Activated CD8-positive, alpha-beta memory T cell treated with anti-CD3 and anti-CD28 coated beads, Interleukin-2, amount 50 U/mL, for 24 hours (primary cell): ENCODE data around the gene ZNF862.

Experiments used
- DNase-seq: peaks from one replicate; pipeline ENCODE4 v3.0.0-alpha.2; 2020; ENCODE audit errors: extremely low read depth

The ZNF862 gene

GRCh38 chr7:149838224-149838991 is at the start of gene ZNF862:
TSS of gene ZNF862 (plus strand) at chr7:149838375. CDS start at chr7:149838612, 237 bp downstream.
- DNase-seq, result peak; percentile 87

GRCh38 chr7:149789101-149789500 is 49.1 kb upstream of the ZNF862 start:
- DNase-seq, result no peak

DNA sequence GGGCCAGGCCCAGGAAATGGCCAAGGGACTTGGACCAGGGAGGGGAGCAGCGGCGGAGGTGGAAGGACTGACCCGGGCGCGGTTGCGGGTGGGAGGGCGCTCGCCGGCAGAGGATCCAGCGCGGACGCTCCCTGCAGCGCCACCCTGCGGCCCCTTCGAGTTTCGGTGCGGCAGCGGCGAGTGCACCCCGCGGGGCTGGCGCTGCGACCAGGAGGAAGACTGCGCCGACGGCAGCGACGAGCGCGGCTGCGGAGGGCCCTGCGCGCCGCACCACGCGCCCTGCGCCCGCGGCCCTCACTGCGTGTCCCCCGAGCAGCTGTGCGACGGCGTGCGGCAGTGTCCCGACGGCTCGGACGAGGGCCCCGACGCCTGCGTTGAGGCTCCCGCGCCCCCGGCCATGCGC is 48.0 kb upstream of the ZNF862 start:
- no peak for DNase-seq

DNA sequence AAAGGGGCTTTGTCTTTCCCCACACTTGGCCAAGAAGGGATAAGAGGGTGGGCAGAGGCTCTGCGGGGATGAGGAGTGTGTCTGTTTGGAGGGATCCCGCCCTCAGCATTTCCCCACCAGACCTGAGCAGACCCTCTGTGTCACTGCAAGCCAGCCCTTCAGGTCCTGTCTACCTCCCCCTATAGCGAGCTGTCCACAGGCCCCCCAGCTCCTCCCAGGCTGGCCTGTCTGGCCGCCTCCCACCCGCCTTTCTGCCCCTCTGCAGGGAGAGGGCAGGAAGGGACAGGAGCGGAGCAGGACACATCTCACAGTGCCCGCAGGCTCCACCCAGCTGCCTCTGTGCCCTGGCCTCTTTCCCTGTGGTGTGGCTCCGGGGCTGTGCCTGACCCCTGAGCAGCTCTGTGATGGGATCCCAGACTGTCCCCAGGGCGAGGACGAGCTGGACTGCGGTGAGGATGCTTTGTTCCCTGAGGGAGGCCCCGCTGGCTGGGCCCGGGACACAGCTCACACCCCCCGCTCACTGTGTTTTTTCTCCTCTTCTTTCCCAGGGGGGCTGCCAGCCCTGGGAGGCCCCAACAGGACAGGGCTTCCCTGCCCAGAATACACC is 47.3 kb upstream of the ZNF862 start:
- DNase-seq, result no peak

DNA sequence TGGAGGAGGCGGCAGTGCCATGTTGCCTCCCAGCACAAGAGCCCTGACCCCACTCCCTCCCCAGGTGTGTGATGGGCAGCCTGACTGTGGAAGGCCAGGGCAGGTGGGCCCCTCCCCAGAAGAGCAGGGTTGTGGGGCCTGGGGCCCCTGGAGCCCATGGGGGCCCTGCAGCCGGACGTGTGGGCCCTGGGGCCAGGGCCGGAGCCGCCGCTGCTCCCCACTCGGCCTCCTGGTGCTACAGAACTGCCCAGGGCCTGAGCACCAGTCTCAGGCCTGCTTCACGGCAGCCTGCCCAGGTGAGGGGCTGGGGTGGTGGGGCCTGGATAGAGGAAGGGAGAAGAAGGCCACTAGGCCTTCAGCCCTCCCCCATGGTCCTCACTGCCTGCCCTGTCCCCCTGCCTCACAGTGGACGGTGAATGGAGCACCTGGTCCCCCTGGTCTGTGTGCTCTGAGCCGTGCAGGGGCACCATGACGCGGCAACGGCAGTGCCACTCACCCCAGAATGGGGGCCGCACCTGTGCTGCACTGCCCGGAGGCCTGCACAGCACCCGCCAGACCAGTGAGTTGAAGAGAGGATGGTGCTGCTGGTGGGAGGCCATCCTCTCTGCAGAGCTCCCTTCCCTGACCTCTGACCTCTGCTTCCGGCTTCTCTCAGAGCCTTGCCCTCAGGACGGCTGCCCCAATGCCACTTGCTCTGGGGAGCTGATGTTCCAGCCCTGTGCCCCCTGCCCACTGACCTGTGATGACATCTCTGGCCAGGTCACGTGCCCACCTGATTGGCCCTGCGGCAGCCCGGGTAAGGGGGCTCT is 46.6 kb upstream of the ZNF862 start:
- DNase-seq, result no peak

DNA sequence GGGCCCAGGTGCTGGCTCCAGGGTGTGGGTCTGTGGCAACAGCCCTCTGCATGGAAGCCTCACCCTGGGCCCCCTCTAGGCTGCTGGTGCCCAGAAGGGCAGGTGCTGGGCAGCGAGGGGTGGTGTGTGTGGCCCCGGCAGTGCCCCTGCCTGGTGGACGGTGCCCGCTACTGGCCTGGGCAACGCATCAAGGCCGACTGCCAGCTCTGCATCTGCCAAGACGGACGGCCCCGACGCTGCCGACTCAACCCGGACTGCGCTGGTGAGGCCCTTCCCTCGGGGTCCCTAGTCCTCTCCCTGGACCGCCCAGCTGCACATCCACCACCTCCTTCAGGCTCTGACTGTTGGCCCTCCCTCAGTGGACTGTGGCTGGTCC is 46.0 kb upstream of the ZNF862 start:
- DNase-seq, result no peak

DNA sequence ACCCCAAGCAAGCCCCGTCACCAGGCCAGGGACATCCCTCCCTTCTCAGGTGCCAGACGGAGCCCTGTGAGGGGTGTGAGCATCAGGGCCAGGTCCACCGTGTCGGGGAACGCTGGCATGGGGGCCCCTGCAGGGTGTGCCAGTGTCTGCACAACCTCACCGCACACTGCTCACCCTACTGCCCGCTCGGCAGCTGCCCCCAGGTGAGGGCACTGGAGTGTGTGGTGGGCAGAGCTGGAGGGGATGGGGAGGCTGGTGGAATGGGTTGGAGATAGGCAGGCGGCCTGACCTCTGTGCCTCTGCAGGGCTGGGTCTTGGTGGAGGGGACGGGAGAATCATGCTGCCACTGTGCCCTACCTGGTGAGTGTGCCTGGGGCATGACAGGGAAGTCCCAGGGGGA is 44.9 kb upstream of the ZNF862 start:
- DNase-seq, result no peak

GRCh38 chr7:149794661-149795060 is 43.5 kb upstream of the ZNF862 start:
- DNase-seq, result no peak

DNA sequence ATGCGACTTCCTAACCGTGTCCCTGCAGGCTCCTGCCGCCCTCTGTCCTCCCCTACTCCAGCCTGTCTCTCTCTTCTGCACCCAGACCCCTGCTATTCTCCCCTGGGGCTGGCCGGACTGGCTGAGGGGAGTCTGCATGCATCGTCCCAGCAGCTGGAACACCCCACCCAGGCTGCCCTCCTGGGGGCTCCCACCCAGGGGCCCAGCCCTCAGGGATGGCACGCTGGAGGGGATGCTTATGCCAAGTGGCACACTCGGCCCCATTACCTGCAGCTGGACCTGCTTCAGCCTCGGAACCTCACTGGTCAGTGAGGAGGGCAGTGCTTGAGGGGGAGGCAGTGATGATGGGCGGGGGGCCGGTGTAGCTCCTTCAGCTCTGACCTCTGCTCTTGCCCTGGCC is 43.0 kb upstream of the ZNF862 start:
- no peak for DNase-seq

DNA sequence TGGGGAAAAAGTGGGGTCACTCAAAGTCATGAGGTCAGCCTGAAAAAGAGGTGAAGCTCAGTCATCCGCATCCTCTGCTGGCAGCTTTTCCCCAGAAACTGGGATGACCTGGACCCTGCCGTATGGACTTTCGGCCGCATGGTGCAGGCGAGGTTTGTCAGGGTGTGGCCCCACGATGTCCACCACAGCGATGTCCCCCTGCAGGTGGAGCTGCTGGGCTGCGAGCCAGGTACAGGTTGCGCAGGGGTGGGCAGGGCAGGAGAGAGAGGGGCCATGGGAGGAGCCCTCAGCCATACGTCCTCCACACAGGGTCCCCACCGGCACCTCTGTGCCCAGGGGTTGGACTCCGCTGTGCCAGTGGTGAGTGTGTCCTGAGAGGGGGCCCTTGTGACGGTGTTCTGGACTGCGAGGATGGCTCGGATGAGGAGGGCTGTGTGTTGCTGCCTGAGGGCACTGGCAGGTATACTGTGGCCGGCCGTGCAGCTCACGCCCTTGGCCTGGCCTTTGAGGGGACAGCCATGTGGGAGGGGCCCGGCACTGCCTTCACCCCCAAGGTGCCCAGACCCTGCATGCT is 41.8 kb upstream of the ZNF862 start:
- DNase-seq, result no peak

GRCh38 chr7:149797771-149798170 is 40.4 kb upstream of the ZNF862 start:
- no peak for DNase-seq

DNA sequence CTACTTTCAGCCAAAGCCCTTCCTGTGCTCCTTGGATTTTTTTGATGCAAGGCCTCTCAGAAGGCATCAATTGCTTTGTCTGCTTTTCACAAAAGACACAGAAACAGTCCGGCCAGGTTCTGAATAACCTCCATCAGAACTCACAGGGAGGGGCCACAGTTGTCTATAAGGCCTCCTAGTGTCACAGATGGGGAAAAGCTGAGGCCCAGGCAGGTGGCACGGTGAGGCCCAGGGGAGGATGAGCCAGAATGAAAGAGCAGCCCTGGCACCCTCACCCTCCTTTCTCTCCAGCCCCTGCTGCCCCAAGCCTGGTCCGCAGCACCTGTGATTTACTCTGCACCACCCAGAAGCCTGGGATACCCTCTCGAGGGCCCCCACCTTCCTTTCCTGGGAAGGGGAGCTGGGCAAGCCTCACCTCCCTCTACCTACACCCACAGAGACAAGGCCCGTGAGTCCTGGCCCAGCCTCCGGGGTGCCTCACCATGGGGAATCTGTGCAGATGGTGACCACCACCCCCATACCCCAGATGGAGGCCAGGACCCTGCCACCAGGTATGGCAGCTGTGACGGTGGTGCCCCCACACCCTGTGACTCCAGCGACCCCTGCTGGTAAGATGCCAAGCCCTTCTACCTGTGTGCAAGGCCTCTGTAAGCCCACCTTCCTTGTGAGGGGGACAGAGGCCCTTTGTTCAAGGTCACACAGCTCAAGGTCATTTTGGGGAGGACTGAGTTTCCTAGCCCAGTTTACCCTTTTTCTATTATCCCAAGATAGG is 38.6 kb upstream of the ZNF862 start:
- peak; percentile 3 for DNase-seq

- no peak for DNase-seq
Observed at GRCh38 chr7:149800169-149800555, 38.0 kb upstream of the ZNF862 start.

DNA sequence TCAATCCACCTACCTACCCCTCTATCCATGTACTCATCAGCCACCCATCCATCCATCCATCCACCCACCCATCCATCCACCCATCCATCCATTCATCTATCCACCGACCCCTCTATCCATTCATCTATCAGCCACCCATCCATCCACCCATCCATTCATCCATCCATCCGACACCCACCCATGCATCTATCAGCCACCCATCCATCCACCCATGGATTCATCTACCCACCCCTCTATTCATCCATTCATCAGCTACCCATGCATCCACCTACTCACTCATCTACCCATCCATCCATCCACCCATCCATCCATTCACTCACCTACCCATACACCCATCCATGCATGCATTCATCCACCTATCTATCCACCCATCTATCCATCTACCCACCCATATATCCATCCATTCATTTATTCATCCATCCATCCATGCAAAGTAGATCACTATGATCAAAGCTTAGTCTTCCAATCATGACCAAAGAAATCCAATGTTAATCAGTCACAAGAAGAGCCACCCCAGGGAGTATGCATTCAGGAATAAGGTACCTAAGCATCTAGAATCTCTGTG is 37.1 kb upstream of the ZNF862 start:
- no peak for DNase-seq

- DNase-seq, result no peak
Observed at GRCh38 chr7:149801816-149802215, 36.4 kb upstream of the ZNF862 start.

DNA sequence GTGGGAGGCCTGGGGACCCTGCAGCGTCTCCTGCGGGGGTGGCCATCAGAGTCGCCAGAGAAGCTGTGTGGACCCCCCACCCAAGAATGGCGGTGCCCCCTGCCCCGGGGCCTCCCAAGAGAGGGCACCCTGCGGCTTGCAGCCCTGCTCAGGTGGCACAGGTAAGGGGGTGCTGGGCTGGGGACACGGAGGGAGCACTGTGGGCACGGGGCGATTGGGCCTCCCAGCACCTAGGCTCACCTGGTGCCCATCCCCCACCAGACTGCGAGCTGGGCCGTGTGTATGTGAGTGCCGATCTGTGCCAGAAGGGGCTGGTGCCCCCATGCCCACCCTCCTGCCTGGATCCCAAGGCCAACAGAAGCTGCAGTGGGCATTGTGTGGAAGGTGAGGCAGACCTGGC is 35.2 kb upstream of the ZNF862 start:
- DNase-seq, result no peak

DNA sequence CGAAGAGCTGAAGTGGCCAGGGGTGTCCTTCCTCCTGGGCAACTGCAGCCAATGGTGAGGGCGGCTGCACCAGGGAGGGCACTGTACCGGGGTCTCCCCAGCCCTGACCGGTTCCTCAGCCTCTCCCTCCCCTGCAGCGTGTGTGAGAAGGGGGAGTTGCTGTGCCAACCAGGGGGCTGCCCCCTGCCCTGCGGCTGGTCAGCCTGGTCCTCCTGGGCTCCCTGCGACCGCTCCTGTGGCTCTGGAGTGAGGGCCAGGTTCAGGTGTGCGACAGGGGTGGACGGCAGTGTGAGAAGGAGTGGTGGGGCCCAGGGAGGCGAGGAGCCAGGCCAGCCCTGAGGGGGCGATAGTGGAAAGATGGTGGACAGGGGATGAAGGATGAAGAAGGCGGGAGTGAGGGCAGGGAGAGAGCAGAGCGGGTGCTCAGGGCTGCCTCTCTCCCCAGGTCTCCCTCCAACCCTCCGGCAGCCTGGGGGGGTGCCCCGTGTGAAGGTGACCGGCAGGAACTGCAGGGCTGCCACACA is 34.6 kb upstream of the ZNF862 start:
- no peak for DNase-seq

- no peak for DNase-seq
Observed at GRCh38 chr7:149804106-149804505, 34.1 kb upstream of the ZNF862 start.

DNA sequence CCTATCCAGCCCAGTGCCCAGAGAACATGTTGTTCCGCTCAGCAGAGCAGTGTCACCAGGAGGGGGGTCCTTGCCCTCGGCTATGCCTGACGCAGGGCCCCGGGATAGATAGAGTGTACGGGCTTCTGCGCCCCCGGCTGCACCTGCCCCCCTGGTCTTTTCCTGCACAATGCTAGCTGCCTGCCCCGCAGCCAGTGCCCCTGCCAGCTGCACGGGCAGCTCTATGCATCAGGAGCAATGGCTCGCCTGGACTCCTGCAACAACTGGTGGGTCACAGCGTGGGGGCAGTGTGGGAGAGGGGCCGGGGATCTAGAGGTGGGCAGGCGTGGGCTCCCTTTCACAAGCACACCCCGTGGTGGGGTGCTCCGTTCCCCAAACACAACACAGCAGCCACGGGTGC is 31.4 kb upstream of the ZNF862 start:
- DNase-seq, result no peak

GRCh38 chr7:149808311-149808710 is 29.9 kb upstream of the ZNF862 start:
- DNase-seq, result no peak

GRCh38 chr7:149809215-149809614 is 29.0 kb upstream of the ZNF862 start:
- DNase-seq, result no peak
